T follicular helper cell (primary cell): ENCODE measurements around the gene SUPT20HL1.
"Not testable (repeated sequence)": the region's sequence is repeated elsewhere in the genome, so short reads cannot be mapped to it uniquely, and the experiment has no call there.

Experiments used
- DNase-seq: peaks from one replicate; pipeline ENCODE4 v3.0.0-alpha.2; 2020; ENCODE audit warnings: low read depth
- total RNA-seq, 2 experiments: gene quantifications; one replicate each; lab custom pipeline; 2026; lab: John Stamatoyannopoulos, UW

The SUPT20HL1 gene
- 0 to 0.35 reads per million in 2 experiments for total RNA-seq

- DNase-seq: no peak
These were observed at the start of gene SUPT20HL1 for GRCh38 chrX:24360272-24360671. SUPT20HL1 (plus strand) TSS chrX:24360639; CDS start chrX:24362761, 2,122 bp downstream.

GRCh38 chrX:24310916-24311315 is 49.5 kb upstream of the SUPT20HL1 start:
- DNase-seq: not testable (repeated sequence)

GRCh38 chrX:24311507-24312248 is 48.8 kb upstream of the SUPT20HL1 start:
- DNase-seq: not testable (repeated sequence)

GRCh38 chrX:24312249-24312607 is 48.2 kb upstream of the SUPT20HL1 start:
- not testable (repeated sequence) for DNase-seq

DNA sequence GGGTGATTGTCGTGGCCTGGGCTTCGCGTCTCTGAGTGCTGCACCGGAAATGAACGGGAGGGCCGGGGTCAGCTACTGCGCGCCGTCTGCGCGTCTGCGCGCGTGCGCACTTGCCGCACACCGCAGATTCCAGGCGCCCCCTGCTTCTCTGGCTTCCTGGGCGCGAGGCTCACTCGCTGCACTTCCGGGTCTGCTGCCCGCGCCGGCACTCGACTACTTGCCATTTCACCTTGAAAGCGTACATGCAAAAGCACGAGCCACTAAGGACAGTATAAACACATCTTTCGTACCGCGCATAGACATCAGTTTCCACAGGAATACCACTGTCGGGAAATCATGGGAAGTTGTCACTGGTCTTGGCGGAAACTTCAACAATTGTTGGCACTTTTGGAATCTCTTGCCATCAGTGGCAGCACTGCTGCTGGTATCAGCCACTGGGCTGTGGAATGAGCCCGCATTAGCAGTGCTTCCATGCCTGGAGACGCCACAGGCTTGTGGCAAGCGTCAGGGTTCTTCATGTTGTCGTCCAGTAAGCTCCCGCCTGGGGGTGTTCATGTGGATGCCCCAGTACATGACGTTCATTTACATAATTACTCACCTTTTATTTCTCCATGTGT is 46.3 kb upstream of the SUPT20HL1 start, which contains the start of gene SUPT20HL2:
Gene SUPT20HL2, minus strand, starts transcription at position 51 of the 617 bp plus-strand sequence. CDS start 754 bp downstream, outside the sequence.
- DNase-seq: no peak

DNA sequence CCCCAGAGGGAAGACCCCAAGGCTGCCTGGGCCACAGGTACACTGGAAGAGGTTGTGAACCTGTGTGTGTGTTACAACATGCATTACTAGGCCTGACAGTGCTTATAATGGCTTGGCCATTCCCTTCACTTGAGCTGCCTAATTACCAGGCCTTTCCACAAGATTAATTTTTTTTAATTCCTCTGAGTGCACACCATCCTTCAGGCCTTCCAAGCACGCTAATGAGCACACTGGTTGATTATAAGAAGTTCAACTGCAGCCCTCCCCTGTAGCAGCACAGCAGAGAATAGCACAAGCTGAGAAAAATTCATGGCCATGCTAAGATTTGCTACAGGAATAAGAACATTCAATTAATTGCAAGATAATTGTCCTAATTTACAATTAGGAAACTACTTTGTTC is 44.3 kb upstream of the SUPT20HL1 start:
- no peak for DNase-seq

GRCh38 chrX:24317567-24317966 is 42.9 kb upstream of the SUPT20HL1 start:
- no peak for DNase-seq

DNA sequence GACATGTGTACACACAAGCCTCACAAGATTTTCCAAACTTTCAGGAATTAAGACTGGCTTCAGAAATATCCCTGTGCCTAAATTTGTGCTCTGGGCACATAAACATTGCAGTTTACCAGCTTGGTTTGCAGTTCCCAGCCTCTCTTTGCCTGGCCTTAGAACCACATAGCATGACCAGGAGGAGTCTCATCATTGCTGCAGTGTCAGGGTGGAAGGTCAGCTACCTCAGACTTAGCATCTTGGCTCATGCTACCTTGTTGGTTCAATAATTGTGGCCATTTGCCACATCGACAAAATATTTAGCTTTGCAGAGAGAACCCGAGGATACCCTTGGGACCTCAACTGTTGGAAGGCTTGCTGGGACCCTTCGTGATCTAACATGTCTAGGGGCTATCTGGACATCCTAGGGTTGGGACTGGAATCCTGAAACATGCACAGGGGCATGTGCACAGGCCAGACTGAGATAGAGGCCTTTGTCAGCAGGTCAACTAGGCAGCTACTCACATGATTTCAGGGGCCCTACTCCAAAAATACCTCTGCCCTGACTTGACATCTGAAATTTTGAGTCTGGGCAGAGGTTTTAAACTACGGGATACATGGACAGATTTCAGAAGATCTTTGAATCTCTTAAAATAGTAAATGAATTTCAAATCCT is 38.6 kb upstream of the SUPT20HL1 start:
- no peak for DNase-seq

DNA sequence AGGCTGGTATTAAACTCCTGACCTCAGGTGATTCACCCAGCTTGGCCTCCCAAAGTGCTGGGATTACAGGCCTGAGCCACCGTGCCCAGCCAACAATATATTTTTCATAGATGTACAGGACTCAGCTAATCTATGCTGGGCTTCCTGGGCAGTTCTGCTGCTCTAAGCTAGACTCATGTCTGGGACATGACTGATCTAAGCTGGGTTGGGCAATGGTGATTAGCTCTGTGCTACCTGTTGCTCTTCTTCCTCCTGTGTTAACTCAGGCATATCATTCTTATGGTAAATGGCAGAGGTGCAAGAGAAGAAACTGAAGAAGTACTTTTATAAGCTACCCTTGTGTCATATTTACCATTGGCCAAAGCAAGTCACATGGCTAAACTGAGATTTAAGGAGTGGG is 35.2 kb upstream of the SUPT20HL1 start:
- DNase-seq: no peak

DNA sequence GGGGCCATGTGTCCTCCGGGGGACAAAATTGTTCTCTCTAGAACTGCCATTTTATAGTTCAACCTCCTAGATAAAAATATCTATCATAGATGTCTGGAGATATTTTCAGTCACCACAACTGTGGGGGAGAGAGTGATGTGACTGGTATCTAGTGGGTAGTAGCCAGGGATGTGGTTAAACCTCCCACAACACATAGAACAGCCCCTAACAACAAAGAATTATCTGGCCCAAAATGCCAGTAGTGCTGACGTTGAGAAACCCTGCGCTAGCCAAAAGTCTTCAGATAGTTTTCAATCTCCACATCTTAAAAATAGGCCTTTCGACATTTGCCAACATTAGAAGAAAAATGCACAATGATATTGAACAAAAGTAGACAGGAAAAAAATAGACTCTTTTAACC is 27.6 kb upstream of the SUPT20HL1 start:
- DNase-seq: no peak

- DNase-seq: no peak
These were observed 27.1 kb upstream of the SUPT20HL1 start for GRCh38 chrX:24333371-24333770.

DNA sequence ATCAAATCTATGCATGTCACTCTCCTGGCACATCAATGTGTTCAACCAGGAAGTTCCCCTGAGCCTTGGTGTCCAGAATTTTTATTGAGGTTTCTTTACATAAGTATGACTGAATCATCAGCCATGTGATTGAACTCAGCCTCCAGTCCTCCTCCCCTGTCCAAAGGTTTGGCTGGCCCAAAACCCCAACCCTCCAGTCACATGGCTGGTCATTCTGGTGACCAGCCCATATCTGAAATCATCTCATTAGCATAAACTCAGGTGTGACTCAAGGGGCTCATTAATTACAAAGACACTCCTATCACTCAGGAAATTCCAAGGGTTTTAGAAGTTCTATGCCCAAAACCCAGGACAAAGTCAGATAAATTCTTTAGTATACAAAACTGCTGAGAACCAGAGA is 26.0 kb upstream of the SUPT20HL1 start:
- no peak for DNase-seq

GRCh38 chrX:24335871-24336270 is 24.6 kb upstream of the SUPT20HL1 start:
- DNase-seq: no peak

DNA sequence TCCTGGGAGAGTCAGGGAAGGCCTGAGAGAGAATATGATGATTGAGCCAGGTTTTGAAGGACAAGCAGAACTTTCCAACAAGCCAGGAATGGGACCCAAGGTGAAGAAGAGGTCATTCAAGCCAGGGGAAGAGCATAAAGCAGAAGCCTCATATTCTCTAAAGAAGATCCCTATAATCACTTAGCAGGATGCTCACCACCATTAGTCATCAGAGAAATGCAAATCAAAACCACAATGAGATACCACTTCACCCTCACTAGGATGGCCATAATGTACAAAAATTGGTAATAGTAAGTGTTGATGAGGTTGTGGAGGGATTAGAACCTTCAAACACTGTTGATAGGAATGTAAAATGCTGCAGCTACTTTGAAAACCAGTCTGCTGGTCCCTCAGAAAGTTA is 20.5 kb upstream of the SUPT20HL1 start:
- DNase-seq: no peak

- no peak for DNase-seq
These were observed 19.9 kb upstream of the SUPT20HL1 start for GRCh38 chrX:24340501-24340900.

DNA sequence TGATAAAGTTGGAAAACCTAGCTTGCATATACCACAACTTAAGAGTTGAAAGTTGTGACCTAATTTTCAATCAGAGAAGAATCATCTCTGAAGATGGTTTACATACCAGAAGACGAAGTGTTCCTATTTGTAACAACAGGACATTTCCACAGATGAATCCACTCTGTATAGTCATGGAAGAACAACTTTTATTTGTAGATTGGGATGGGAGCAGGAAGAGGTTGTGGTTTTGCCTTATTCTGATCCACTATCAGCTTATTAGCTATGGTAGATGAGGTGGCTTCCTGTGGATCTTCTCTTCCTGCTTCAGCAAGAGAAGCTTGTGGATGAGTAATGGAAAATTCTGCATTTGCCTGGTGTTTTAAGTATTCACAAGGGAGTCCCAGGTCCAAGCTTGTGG is 18.6 kb upstream of the SUPT20HL1 start:
- DNase-seq: no peak

GRCh38 chrX:24343719-24344118 is 16.7 kb upstream of the SUPT20HL1 start:
- DNase-seq: no peak

DNA sequence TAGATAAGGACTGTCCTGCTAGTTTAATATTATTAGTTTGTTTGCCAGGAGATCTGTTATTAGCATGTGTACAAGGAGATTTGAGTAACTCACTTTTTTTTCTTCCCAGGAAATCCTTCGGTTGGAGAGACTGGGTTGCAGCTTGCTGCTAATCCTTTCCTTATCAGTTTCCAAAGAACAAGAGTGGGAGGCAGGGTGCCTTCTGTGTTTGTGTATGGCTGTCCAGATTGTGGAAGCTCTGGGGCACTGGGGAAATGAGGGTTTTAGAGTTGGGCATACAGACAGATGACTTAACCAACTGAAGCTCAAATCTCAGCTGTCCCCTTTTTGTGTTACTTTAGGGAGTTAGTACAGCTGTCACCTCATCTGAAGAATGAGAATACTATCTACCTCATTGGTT is 12.6 kb upstream of the SUPT20HL1 start:
- no peak for DNase-seq

GRCh38 chrX:24350217-24350616 is 10.2 kb upstream of the SUPT20HL1 start:
- DNase-seq: no peak

- DNase-seq: no peak
These were observed 5.3 kb upstream of the SUPT20HL1 start for GRCh38 chrX:24355095-24355494.

DNA sequence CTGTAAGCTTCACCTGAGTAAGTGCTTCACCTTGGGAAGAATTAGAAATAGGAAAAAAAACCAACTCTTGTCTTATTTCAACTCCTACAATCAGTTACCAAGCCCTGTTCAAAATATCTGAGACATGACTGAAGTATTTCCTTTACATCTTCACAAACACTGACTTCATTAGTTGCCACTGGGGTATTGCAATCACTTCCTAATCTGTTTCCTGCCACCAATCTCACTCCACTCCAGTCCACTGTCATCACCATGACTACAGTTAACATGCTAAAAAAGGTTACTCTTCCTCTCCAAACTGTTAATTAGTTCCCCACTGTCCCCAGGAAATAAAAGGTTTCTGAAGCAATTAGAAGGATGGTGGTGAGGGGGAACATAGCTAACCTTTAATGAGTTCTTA is 3.3 kb upstream of the SUPT20HL1 start:
- DNase-seq: no peak

GRCh38 chrX:24362089-24362745 is 1.8 kb downstream of the SUPT20HL1 start:
- DNase-seq: not testable (repeated sequence)
